Superior temporal gyrus (tissue), 1 donor: ENCODE measurements around the gene LSAMP.

Source experiments
- DNase-seq: peaks from one replicate; pipeline ENCODE4 v3.0.0-alpha.2; 2016; ENCODE audit errors: extremely low spot score

LSAMP gene

GRCh38 chr3:116432795-116433194, 12.5 kb downstream of the LSAMP start:
- no peak for DNase-seq

- DNase-seq = no peak
Observed at GRCh38 chr3:116429479-116430269, 15.6 kb downstream of the LSAMP start.

- DNase-seq = no peak
Observed at GRCh38 chr3:116426036-116426435, 19.3 kb downstream of the LSAMP start.

GRCh38 chr3:116425126-116425525, 20.2 kb downstream of the LSAMP start:
- DNase-seq = no peak

GRCh38 chr3:116423945-116424344, 21.3 kb downstream of the LSAMP start:
- DNase-seq = peak; percentile 73

GRCh38 chr3:116423374-116423773, 21.9 kb downstream of the LSAMP start:
- DNase-seq = peak; percentile 92

- DNase-seq = no peak
Observed at GRCh38 chr3:116417151-116417550, 28.1 kb downstream of the LSAMP start.

GRCh38 chr3:116413319-116413718, 32.0 kb downstream of the LSAMP start:
- DNase-seq = no peak

- DNase-seq = no peak
Observed at GRCh38 chr3:116408473-116408872, 36.8 kb downstream of the LSAMP start.

GRCh38 chr3:116405231-116405630, 40.1 kb downstream of the LSAMP start:
- no peak for DNase-seq

GRCh38 chr3:116399701-116400226, 45.5 kb downstream of the LSAMP start:
- no peak for DNase-seq

GRCh38 chr3:116394365-116394764, 50.9 kb downstream of the LSAMP start:
- DNase-seq = no peak

GRCh38 chr3:116393199-116393598, 52.1 kb downstream of the LSAMP start:
- no peak for DNase-seq

GRCh38 chr3:116392291-116392690, 53.0 kb downstream of the LSAMP start:
- DNase-seq = no peak

GRCh38 chr3:116391296-116392201, 53.7 kb downstream of the LSAMP start:
- no peak for DNase-seq

- no peak for DNase-seq
Observed at GRCh38 chr3:116390318-116390717, 55.0 kb downstream of the LSAMP start.

GRCh38 chr3:116388867-116389385, 56.4 kb downstream of the LSAMP start:
- no peak for DNase-seq

- no peak for DNase-seq
Observed at GRCh38 chr3:116386168-116386567, 59.1 kb downstream of the LSAMP start.

GRCh38 chr3:116384717-116385116, 60.6 kb downstream of the LSAMP start:
- no peak for DNase-seq

GRCh38 chr3:116378077-116378476, 67.2 kb downstream of the LSAMP start:
- no peak for DNase-seq

GRCh38 chr3:116374901-116375300, 70.4 kb downstream of the LSAMP start:
- DNase-seq = no peak

- DNase-seq = no peak
Observed at GRCh38 chr3:116367761-116368395, 77.4 kb downstream of the LSAMP start.
